CD14-positive monocyte (primary cell): Measurements from ENCODE around the gene SPATA16. TPM values are rescaled to one million over a fixed set of nuclear protein-coding genes. Genes with fewer than 3 reads are reported as not detected.

Source experiments
- DNase-seq, 3 donors: peaks; one replicate each; pipeline ENCODE4 v3.0.0-alpha.2; 2011 to 2022
- H2AFZ ChIP-seq: 2 replicates; pipeline ENCODE4 v1.6.0; 2012; ENCODE audit warnings: mild to moderate bottlenecking, low read depth, low read length, inconsistent platforms; ENCODE audit not compliant: insufficient read depth, poor library complexity, severe bottlenecking
- H3K27ac ChIP-seq, 2 donors: 1 replicate in 1 of 2; 2 replicates in 1 of 2; pipeline ENCODE4 v1.5.1; 2012 to 2013; ENCODE audit warnings: low read length in 2 of 2, control low read depth in 1 of 2, inconsistent platforms in 1 of 2, low read depth in 1 of 2, mild to moderate bottlenecking in 1 of 2
- H3K27me3 ChIP-seq, 2 donors: one replicate each; pipeline versions ENCODE4 v1.6.0 to v1.6.1; 2011 to 2013; ENCODE audit warnings: low read length in 2 of 2; ENCODE audit not compliant: control insufficient read depth in 2 of 2, insufficient read depth in 2 of 2
- H3K36me3 ChIP-seq, 2 donors: replicated peaks in 1 of 2; 1 replicate in 1 of 2; 2 replicates in 1 of 2; pipeline versions ENCODE4 v1.5.1 to v1.6.1; 2012 to 2013; ENCODE audit warnings: low read length in 2 of 2, control low read depth in 1 of 2, inconsistent platforms in 1 of 2, mild to moderate bottlenecking in 1 of 2; ENCODE audit not compliant: insufficient read depth in 2 of 2, control insufficient read depth in 1 of 2
- H3K4me1 ChIP-seq, 2 donors: 1 replicate in 1 of 2; 2 replicates in 1 of 2; pipeline versions ENCODE4 v1.5.1 to v1.6.1; 2012 to 2013; ENCODE audit warnings: low read length in 2 of 2, control low read depth in 1 of 2, inconsistent platforms in 1 of 2, mild to moderate bottlenecking in 1 of 2, moderate library complexity in 1 of 2; ENCODE audit not compliant: insufficient read depth in 2 of 2, control insufficient read depth in 1 of 2
- H3K4me2 ChIP-seq: replicated peaks from 2 replicates; pipeline ENCODE3; 2012; ENCODE audit warnings: low read length, moderate library complexity, mild to moderate bottlenecking; ENCODE audit not compliant: poor library complexity, severe bottlenecking; ENCODE audit errors: extremely low read depth
- H3K4me3 ChIP-seq, 3 experiments: fragments of 200-600 bp in 1 of 3; sonication (generic) in 1 of 3; replicated peaks in 1 of 3; 1 replicate in 2 of 3; 2 replicates in 1 of 3; pipeline ENCODE4 v1.5.1; 2011 to 2013; ENCODE audit warnings: low read length in 3 of 3, mild to moderate bottlenecking in 3 of 3, control low read depth in 2 of 3, low read depth in 2 of 3, inconsistent platforms in 1 of 3, moderate library complexity in 1 of 3
- H3K79me2 ChIP-seq: 2 replicates; pipeline ENCODE4 v1.6.0; 2012; ENCODE audit warnings: mild to moderate bottlenecking, control low read depth, inconsistent platforms, low read length, moderate library complexity; ENCODE audit not compliant: insufficient read depth
- H3K9ac ChIP-seq: 2 replicates; pipeline ENCODE4 v1.6.0; 2017; ENCODE audit warnings: low read length, mild to moderate bottlenecking; ENCODE audit not compliant: insufficient read depth, poor library complexity, severe bottlenecking
- H3K9me3 ChIP-seq, 2 donors: replicated peaks in 1 of 2; 1 replicate in 1 of 2; 2 replicates in 1 of 2; pipeline versions ENCODE4 v1.5.1 to v1.6.1; 2012 to 2013; ENCODE audit warnings: low read length in 2 of 2, control low read depth in 1 of 2; ENCODE audit not compliant: control insufficient read depth in 1 of 2, insufficient read depth in 1 of 2
- H4K20me1 ChIP-seq: 2 replicates; pipeline ENCODE4 v1.6.0; 2012; ENCODE audit warnings: mild to moderate bottlenecking, low read length, control low read depth, moderate library complexity; ENCODE audit not compliant: insufficient read depth
- H3K27ac Mint-ChIP-seq, 7 donors: one replicate each; pipeline ENCODE4 v1.8.0; 2020; ENCODE audit warnings: mild to moderate bottlenecking in 7 of 7, mixed read lengths in 7 of 7, moderate library complexity in 6 of 7, inconsistent platforms in 2 of 7
- H3K27me3 Mint-ChIP-seq, 3 donors: one replicate each; pipeline ENCODE4 v1.8.0; 2021 to 2022; ENCODE audit warnings: low read depth in 3 of 3, mild to moderate bottlenecking in 3 of 3, mixed read lengths in 3 of 3, moderate library complexity in 3 of 3, inconsistent platforms in 1 of 3
- H3K36me3 Mint-ChIP-seq, 2 donors: one replicate each; pipeline ENCODE4 v1.8.0; 2020; ENCODE audit warnings: mixed read lengths in 2 of 2, inconsistent platforms in 1 of 2, mild to moderate bottlenecking in 1 of 2
- H3K4me1 Mint-ChIP-seq: one replicate; pipeline ENCODE4 v1.8.0; 2020; ENCODE audit warnings: mild to moderate bottlenecking, mixed read lengths
- H3K4me3 Mint-ChIP-seq, 2 donors: one replicate each; pipeline ENCODE4 v1.8.0; 2020; ENCODE audit warnings: mild to moderate bottlenecking in 2 of 2, mixed read lengths in 2 of 2, moderate library complexity in 1 of 2
- H3K9me3 Mint-ChIP-seq, 7 donors: one replicate each; pipeline ENCODE4 v1.8.0; 2020 to 2022; ENCODE audit warnings: mixed read lengths in 7 of 7, mild to moderate bottlenecking in 6 of 7, moderate library complexity in 6 of 7, inconsistent platforms in 2 of 7
- WGBS: methylation state at CpG from one replicate; pipeline ENCODE4 v1.1.5; 2013; ENCODE audit warnings: missing lambda C conversion rate; ENCODE audit not compliant: insufficient coverage; 5-methylcytosine and 5-hydroxymethylcytosine counted together
- intact Hi-C, 2 donors: fragments of 100-400 bp; cut with micrococcal nuclease; formaldehyde crosslinking; loops; one replicate each; pipeline versions ENCODE4 v1.15.0 to v1.15.1; 2023
- polyA plus RNA-seq, 3 donors: library from polyadenylated mRNA; depleted of rRNA in 1 of 3; unstranded in 2 of 3; stranded (reverse) in 1 of 3; fragments of 300-500 nt in 2 of 3; fragments of >200 nt in 1 of 3; fragmentation: Illumina TruSeq in 2 of 3; gene quantifications; 1 replicate in 2 of 3; 2 replicates in 1 of 3; pipeline ENCODE4 v1.2.3, GENCODE V29; 2012 to 2021
- TF ChIP-seq, protein P1 (sequence below): fragments of 200-600 bp; IDR thresholded peaks from one replicate; pipeline ENCODE4 v1.8.0; 2022; ENCODE audit warnings: antibody characterized with exemption, mild to moderate bottlenecking

SPATA16 gene
- polyA plus RNA-seq, 3 donors = not detected

DNA sequence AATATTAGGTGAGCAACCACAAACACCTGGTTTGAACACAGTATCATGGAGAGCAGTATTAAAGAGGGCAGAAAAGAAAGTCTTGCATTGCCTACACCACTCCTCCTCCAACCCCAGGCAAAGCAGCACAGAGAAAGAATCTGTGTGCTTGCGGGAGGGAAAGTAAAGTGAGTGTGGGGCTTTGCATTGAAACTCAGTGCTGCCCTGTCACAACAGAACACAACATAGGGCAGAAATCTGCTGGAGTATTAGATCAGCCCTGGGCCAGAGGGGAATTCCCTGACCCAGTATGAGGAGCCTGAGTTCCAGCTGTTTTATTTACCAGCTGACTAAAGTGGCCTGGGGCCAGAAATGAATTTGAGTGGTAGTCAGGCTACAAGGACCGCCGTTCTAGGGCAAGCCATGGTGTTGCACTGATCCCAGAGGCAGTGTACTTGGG lies 75.5 kb downstream of the SPATA16 start:
- Histone ChIP-seq H2AFZ (no peak overlapping the region), H3K9ac (no peak overlapping the region), H4K20me1 (no peaks in the 10 kb centered on the region), H3K9me3 (no peaks in the 10 kb centered on the region), H3K4me3 (no peak overlapping the region), H3K27me3 (no peaks in the 10 kb centered on the region), H3K79me2 (no peaks in the 10 kb centered on the region), H3K36me3 (no peaks in the 10 kb centered on the region), H3K4me1 (no peaks in the 10 kb centered on the region), H3K27ac (no peak overlapping the region), H3K4me2 (no peak overlapping the region)
- DNase-seq = no peak
- Mint-ChIP-seq H3K4me3 (no peak overlapping the region), H3K9me3 (peaks cover 0 to 12% (median 2%) of the 10 kb centered on the region in 7 donors), H3K36me3 (no peaks in the 10 kb centered on the region), H3K4me1 (no peaks in the 10 kb centered on the region), H3K27ac (no peak overlapping the region), H3K27me3 (peaks cover 0 to 4% (median 3%) of the 10 kb centered on the region in 3 donors)
- intact Hi-C loops = no loop called here
- TF ChIP-seq, protein P1, sequence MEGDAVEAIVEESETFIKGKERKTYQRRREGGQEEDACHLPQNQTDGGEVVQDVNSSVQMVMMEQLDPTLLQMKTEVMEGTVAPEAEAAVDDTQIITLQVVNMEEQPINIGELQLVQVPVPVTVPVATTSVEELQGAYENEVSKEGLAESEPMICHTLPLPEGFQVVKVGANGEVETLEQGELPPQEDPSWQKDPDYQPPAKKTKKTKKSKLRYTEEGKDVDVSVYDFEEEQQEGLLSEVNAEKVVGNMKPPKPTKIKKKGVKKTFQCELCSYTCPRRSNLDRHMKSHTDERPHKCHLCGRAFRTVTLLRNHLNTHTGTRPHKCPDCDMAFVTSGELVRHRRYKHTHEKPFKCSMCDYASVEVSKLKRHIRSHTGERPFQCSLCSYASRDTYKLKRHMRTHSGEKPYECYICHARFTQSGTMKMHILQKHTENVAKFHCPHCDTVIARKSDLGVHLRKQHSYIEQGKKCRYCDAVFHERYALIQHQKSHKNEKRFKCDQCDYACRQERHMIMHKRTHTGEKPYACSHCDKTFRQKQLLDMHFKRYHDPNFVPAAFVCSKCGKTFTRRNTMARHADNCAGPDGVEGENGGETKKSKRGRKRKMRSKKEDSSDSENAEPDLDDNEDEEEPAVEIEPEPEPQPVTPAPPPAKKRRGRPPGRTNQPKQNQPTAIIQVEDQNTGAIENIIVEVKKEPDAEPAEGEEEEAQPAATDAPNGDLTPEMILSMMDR = no peak
- no CpG with 5 or more reads among the region's 3 CpGs for WGBS

- H3K9me3 Mint-ChIP-seq = peaks cover 0 to 12% (median 1%) of the 10 kb centered on the region in 7 donors
- intact Hi-C loops = no loop called here
- Histone ChIP-seq H2AFZ (no peak overlapping the region), H4K20me1 (no peaks in the 10 kb centered on the region), H3K4me2 (no peak overlapping the region), H3K4me3 (no peak overlapping the region), H3K36me3 (no peaks in the 10 kb centered on the region), H3K27ac (no peak overlapping the region), H3K9me3 (no peaks in the 10 kb centered on the region), H3K4me1 (no peaks in the 10 kb centered on the region), H3K27me3 (no peaks in the 10 kb centered on the region), H3K79me2 (no peaks in the 10 kb centered on the region), H3K9ac (no peak overlapping the region)
- TF ChIP-seq, protein P1 = no peak
- H3K4me1 Mint-ChIP-seq = no peaks in the 10 kb centered on the region
- DNase-seq = no peak
- peaks cover 0 to 4% (median 3%) of the 10 kb centered on the region in 3 donors for H3K27me3 Mint-ChIP-seq
- H3K4me3 Mint-ChIP-seq = no peak overlapping the region
- no peaks in the 10 kb centered on the region for H3K36me3 Mint-ChIP-seq
- H3K27ac Mint-ChIP-seq = no peak overlapping the region
- WGBS = no CpG with 5 or more reads among the region's 1 CpG
Observed at GRCh38 chr3:173064631-173065030, 76.4 kb downstream of the SPATA16 start.
